CD4-positive, CD25-positive, alpha-beta regulatory T cell (primary cell): ENCODE results near the gene PRM1. TPM values are rescaled to one million over a fixed set of nuclear protein-coding genes. Genes with fewer than 3 reads are reported as not detected.

Experiments
- ATAC-seq, 2 donors: fragments of 150-1000 bp; cut with Tn5 transposase; one replicate each; pipeline ENCODE4 v1.10.0; 2021; ENCODE audit warnings: low read depth in 2 of 2, moderate number of reproducible peaks in 2 of 2, moderate library complexity in 1 of 2
- DNase-seq, 3 donors: peaks; one replicate each; pipeline versions ENCODE4 v3.0.0 to v3.0.0-alpha.2; 2012 to 2022; ENCODE audit warnings: mixed read lengths in 1 of 3
- H3K27ac ChIP-seq: one replicate; pipeline ENCODE4 v1.7.0; 2013; ENCODE audit warnings: mild to moderate bottlenecking, low read length; ENCODE audit not compliant: insufficient read depth, poor library complexity, severe bottlenecking
- H3K27me3 ChIP-seq: one replicate; pipeline ENCODE4 v1.7.0; 2013; ENCODE audit warnings: low read length; ENCODE audit not compliant: control insufficient read depth, insufficient read depth
- H3K36me3 ChIP-seq: one replicate; pipeline ENCODE4 v1.7.0; 2013; ENCODE audit warnings: mild to moderate bottlenecking, low read length, moderate library complexity; ENCODE audit not compliant: control insufficient read depth, insufficient read depth
- H3K4me1 ChIP-seq: 2 replicates; pipeline ENCODE4 v1.7.0; 2013; ENCODE audit warnings: mild to moderate bottlenecking, low read length; ENCODE audit not compliant: insufficient read depth, control insufficient read depth, poor library complexity, severe bottlenecking
- H3K4me3 ChIP-seq: one replicate; pipeline ENCODE4 v1.7.0; 2013; ENCODE audit warnings: low read depth, mild to moderate bottlenecking, low read length, moderate library complexity
- H3K9me3 ChIP-seq, 2 experiments: 1 replicate in 1 of 2; 2 replicates in 1 of 2; pipeline ENCODE4 v1.7.0; 2013; ENCODE audit warnings: low read length in 2 of 2, mild to moderate bottlenecking in 1 of 2, moderate library complexity in 1 of 2; ENCODE audit not compliant: control insufficient read depth in 2 of 2
- H3K27ac Mint-ChIP-seq, 3 donors: one replicate each; pipeline ENCODE4 v1.8.0; 2020 to 2022; ENCODE audit warnings: mild to moderate bottlenecking in 3 of 3, mixed read lengths in 3 of 3, moderate library complexity in 2 of 3
- H3K27me3 Mint-ChIP-seq: one replicate; pipeline ENCODE4 v1.8.0; 2022; ENCODE audit warnings: mild to moderate bottlenecking, mixed read lengths
- H3K36me3 Mint-ChIP-seq: one replicate; pipeline ENCODE4 v1.8.0; 2020; ENCODE audit warnings: mixed read lengths
- H3K4me1 Mint-ChIP-seq, 4 donors: one replicate each; pipeline ENCODE4 v1.8.0; 2020 to 2022; ENCODE audit warnings: mixed read lengths in 4 of 4, mild to moderate bottlenecking in 1 of 4
- H3K4me3 Mint-ChIP-seq, 4 donors: one replicate each; pipeline ENCODE4 v1.8.0; 2020 to 2022; ENCODE audit warnings: mild to moderate bottlenecking in 4 of 4, mixed read lengths in 4 of 4, moderate library complexity in 3 of 4
- H3K9me3 Mint-ChIP-seq, 7 donors: one replicate each; pipeline ENCODE4 v1.8.0; 2020 to 2022; ENCODE audit warnings: mixed read lengths in 7 of 7, mild to moderate bottlenecking in 3 of 7, moderate library complexity in 2 of 7
- polyA plus RNA-seq, 4 donors: library from polyadenylated mRNA; unstranded; fragments of 300-500 nt; fragmentation: Illumina TruSeq; gene quantifications; one replicate each; pipeline ENCODE4 v1.2.3, GENCODE V29; 2021
- total RNA-seq: library from RNA; stranded (reverse); gene quantifications from one replicate; pipeline ENCODE4 v1.2.3, GENCODE V29; 2022

PRM1 gene
- total and polyA plus RNA-seq, 5 donors from 2014 or later = not detected

GRCh38 chr16:11319529-11320146, 38.5 kb upstream of the PRM1 start:
- Histone ChIP-seq H3K9me3 (no peaks in the 10 kb centered on the region), H3K27ac (no peak overlapping the region), H3K27me3 (no peaks in the 10 kb centered on the region), H3K36me3 (no peaks in the 10 kb centered on the region), H3K4me3 (no peak overlapping the region), H3K4me1 (no peaks in the 10 kb centered on the region)
- no peaks in the 10 kb centered on the region for H3K36me3 Mint-ChIP-seq
- ATAC-seq = no peak
- H3K4me1 Mint-ChIP-seq = peaks cover 0 to 6% (median 1%) of the 10 kb centered on the region in 4 donors
- H3K27me3 Mint-ChIP-seq = no peaks in the 10 kb centered on the region
- no peak overlapping the region for H3K4me3 Mint-ChIP-seq
- no peak overlapping the region for H3K27ac Mint-ChIP-seq
- no peak for DNase-seq
- no peaks in the 10 kb centered on the region for H3K9me3 Mint-ChIP-seq

GRCh38 chr16:11318817-11319216, 37.7 kb upstream of the PRM1 start:
- ATAC-seq (no peak), DNase-seq (no peak)
- H3K9me3 ChIP-seq = no peaks in the 10 kb centered on the region
- H3K4me3 Mint-ChIP-seq = no peak overlapping the region
- H3K4me3 ChIP-seq = no peak overlapping the region
- no peaks in the 10 kb centered on the region for H3K27me3 Mint-ChIP-seq
- no peaks in the 10 kb centered on the region for H3K4me1 ChIP-seq
- no peaks in the 10 kb centered on the region for H3K27me3 ChIP-seq
- H3K9me3 Mint-ChIP-seq = no peaks in the 10 kb centered on the region
- no peak overlapping the region for H3K27ac Mint-ChIP-seq
- no peak overlapping the region for H3K27ac ChIP-seq
- no peaks in the 10 kb centered on the region for H3K36me3 Mint-ChIP-seq
- H3K4me1 Mint-ChIP-seq = peaks cover 0 to 9% (median 1%) of the 10 kb centered on the region in 4 donors
- no peaks in the 10 kb centered on the region for H3K36me3 ChIP-seq

- Histone ChIP-seq H3K27me3 (no peaks in the 10 kb centered on the region), H3K27ac (no peak overlapping the region), H3K36me3 (no peaks in the 10 kb centered on the region), H3K4me1 (peaks cover 18% of the 10 kb centered on the region), H3K9me3 (no peaks in the 10 kb centered on the region), H3K4me3 (no peak overlapping the region)
- no peak for DNase-seq
- Mint-ChIP-seq H3K27me3 (no peaks in the 10 kb centered on the region), H3K4me3 (no peak overlapping the region), H3K9me3 (no peaks in the 10 kb centered on the region), H3K27ac (no peak overlapping the region), H3K4me1 (peaks cover 0 to 22% (median 14%) of the 10 kb centered on the region in 4 donors), H3K36me3 (no peaks in the 10 kb centered on the region)
- no peak for ATAC-seq
Measured at GRCh38 chr16:11316331-11317015, 35.3 kb upstream of the PRM1 start.

GRCh38 chr16:11315510-11315909, 34.4 kb upstream of the PRM1 start:
- H3K4me3 Mint-ChIP-seq = no peak overlapping the region
- no peak for DNase-seq
- Histone ChIP-seq H3K4me1 (peaks cover 27% of the 10 kb centered on the region), H3K4me3 (no peak overlapping the region), H3K27ac (no peak overlapping the region), H3K36me3 (no peaks in the 10 kb centered on the region), H3K27me3 (no peaks in the 10 kb centered on the region), H3K9me3 (no peaks in the 10 kb centered on the region)
- H3K9me3 Mint-ChIP-seq = no peaks in the 10 kb centered on the region
- H3K4me1 Mint-ChIP-seq = peaks cover 0 to 31% (median 22%) of the 10 kb centered on the region in 4 donors
- no peak for ATAC-seq
- no peaks in the 10 kb centered on the region for H3K36me3 Mint-ChIP-seq
- H3K27ac Mint-ChIP-seq = no peak overlapping the region
- no peaks in the 10 kb centered on the region for H3K27me3 Mint-ChIP-seq

GRCh38 chr16:11314309-11314894, 33.3 kb upstream of the PRM1 start:
- no peaks in the 10 kb centered on the region for H3K36me3 Mint-ChIP-seq
- H3K4me3 Mint-ChIP-seq = no peak overlapping the region
- Histone ChIP-seq H3K4me1 (peaks cover 34% of the 10 kb centered on the region), H3K9me3 (no peaks in the 10 kb centered on the region), H3K27me3 (no peaks in the 10 kb centered on the region), H3K4me3 (no peak overlapping the region), H3K36me3 (no peaks in the 10 kb centered on the region), H3K27ac (no peak overlapping the region)
- no peak overlapping the region for H3K27ac Mint-ChIP-seq
- no peaks in the 10 kb centered on the region for H3K27me3 Mint-ChIP-seq
- ATAC-seq (no peak), DNase-seq (no peak)
- peaks cover 0 to 38% (median 23%) of the 10 kb centered on the region in 4 donors for H3K4me1 Mint-ChIP-seq
- no peaks in the 10 kb centered on the region for H3K9me3 Mint-ChIP-seq

GRCh38 chr16:11313493-11314308, 32.6 kb upstream of the PRM1 start:
- H3K4me1 Mint-ChIP-seq = peaks cover 0 to 38% (median 22%) of the 10 kb centered on the region in 4 donors
- no peaks in the 10 kb centered on the region for H3K27me3 Mint-ChIP-seq
- H3K27ac Mint-ChIP-seq = peak overlapping the region; percentile 82 to 95 (median 88)

GRCh38 chr16:11312718-11313492, 31.8 kb upstream of the PRM1 start:
- DNase-seq (peak in 1 of 3 donors; percentile 71), ATAC-seq (peak in 1 of 2 donors; percentile 32)
- Histone ChIP-seq H3K4me1 (peaks cover 43% of the 10 kb centered on the region), H3K9me3 (no peaks in the 10 kb centered on the region), H3K36me3 (no peaks in the 10 kb centered on the region), H3K4me3 (no peak overlapping the region), H3K27me3 (no peaks in the 10 kb centered on the region), H3K27ac (no peak overlapping the region)
- Mint-ChIP-seq H3K27me3 (no peaks in the 10 kb centered on the region), H3K4me1 (peaks cover 0 to 40% (median 22%) of the 10 kb centered on the region in 4 donors), H3K27ac (peak overlapping the region; percentile 53 to 95 (median 82)), H3K9me3 (no peaks in the 10 kb centered on the region), H3K4me3 (peak overlapping the region in 3 of 4 donors; percentile 20 to 58 (median 46)), H3K36me3 (no peaks in the 10 kb centered on the region)

More at GRCh38 chr16:11313493-11314308, 32.6 kb upstream of the PRM1 start:
- H3K36me3 Mint-ChIP-seq = no peaks in the 10 kb centered on the region
- Histone ChIP-seq H3K27ac (no peak overlapping the region), H3K4me1 (peaks cover 41% of the 10 kb centered on the region), H3K4me3 (no peak overlapping the region), H3K27me3 (no peaks in the 10 kb centered on the region), H3K9me3 (no peaks in the 10 kb centered on the region), H3K36me3 (no peaks in the 10 kb centered on the region)
- ATAC-seq (no peak), DNase-seq (no peak)
- peak overlapping the region in 1 of 4 donors; percentile 20 for H3K4me3 Mint-ChIP-seq
- no peaks in the 10 kb centered on the region for H3K9me3 Mint-ChIP-seq
